PFSK-1 (cell line): ENCODE measurements around the gene CDT1.

Experiments used
- POLR2AphosphoS5 ChIP-seq: IDR thresholded peaks from 2 replicates; pipeline ENCODE4 v1.6.1; 2012; ENCODE audit warnings: low read depth, mild to moderate bottlenecking, control low read depth, low read length, moderate library complexity
- REST ChIP-seq, 2 experiments: IDR thresholded peaks; 2 replicates each; pipeline versions ENCODE4 v1.6.1 to v1.8.0; 2011 to 2012; ENCODE audit warnings: low read depth in 2 of 2, low read length in 2 of 2, control low read depth in 1 of 2, inconsistent platforms in 1 of 2, mild to moderate bottlenecking in 1 of 2, moderate library complexity in 1 of 2; ENCODE audit not compliant: insufficient read depth in 1 of 2
- TAF1 ChIP-seq: IDR thresholded peaks from 2 replicates; pipeline ENCODE4 v1.6.1; 2012; ENCODE audit warnings: low read length, control low read depth, borderline replicate concordance; ENCODE audit not compliant: insufficient read depth

GRCh38 chr16:88767546-88768070 is 36.0 kb upstream of the CDT1 start:
- no peak for TF ChIP-seq POLR2AphosphoS5
- TF ChIP-seq REST (IDR thresholded peaks at IDR 0.05; ENCODE audit: insufficient read depth in 1 of 2, low read depth in 2 of 2, low read length in 2 of 2): no peak
- no peak for TF ChIP-seq TAF1
